Activated CD8-positive, alpha-beta T cell treated with anti-CD3 and anti-CD28 coated beads for 36 hours (primary cell): ENCODE data around the gene DCUN1D2. TPM values are rescaled to one million over a fixed set of nuclear protein-coding genes. Genes with fewer than 3 reads are reported as not detected.
"Not testable (repeated sequence)": the region's sequence is repeated elsewhere in the genome, so short reads cannot be mapped to it uniquely, and the experiment has no call there.

Experiments
- ATAC-seq: fragments of 200-7000 bp; cut with Tn5 transposase; one replicate; pipeline ENCODE4 v1.10.0; 2021; ENCODE audit warnings: mild to moderate bottlenecking, moderate library complexity
- CTCF ChIA-PET: fragments of 350-600 bp; sonication (Branson Sonifier 250); formaldehyde crosslinking; loops from one replicate; lab custom pipeline; 2021; ENCODE audit warnings: antibody characterized with exemption; lab: Charles Lee
- POLR2A ChIA-PET: fragments of 350-600 bp; sonication (Branson Sonifier 250); formaldehyde crosslinking; loops from one replicate; lab custom pipeline; 2021; ENCODE audit warnings: antibody characterized with exemption; lab: Charles Lee
- DNase-seq: peaks from one replicate; pipeline ENCODE4 v3.0.0-alpha.2; 2020
- H3K27ac Mint-ChIP-seq: one replicate; pipeline ENCODE4 v1.8.0; 2021; ENCODE audit warnings: mild to moderate bottlenecking, mixed read lengths
- H3K27me3 Mint-ChIP-seq: one replicate; pipeline ENCODE4 v1.8.0; 2021; ENCODE audit warnings: mixed read lengths
- H3K36me3 Mint-ChIP-seq: one replicate; pipeline ENCODE4 v1.8.0; 2021; ENCODE audit warnings: low read depth, mixed read lengths
- H3K4me1 Mint-ChIP-seq: one replicate; pipeline ENCODE4 v1.8.0; 2021; ENCODE audit warnings: low read depth, mixed read lengths
- H3K4me3 Mint-ChIP-seq: one replicate; pipeline ENCODE4 v1.8.0; 2021; ENCODE audit warnings: mild to moderate bottlenecking, moderate library complexity, mixed read lengths
- H3K9me3 Mint-ChIP-seq: one replicate; pipeline ENCODE4 v1.8.0; 2021; ENCODE audit warnings: mixed read lengths
- CTCF ChIP-seq: fragments of 200-600 bp; IDR thresholded peaks from one replicate; pipeline ENCODE4 v1.8.0; 2022; ENCODE audit warnings: antibody characterized with exemption, mild to moderate bottlenecking
- intact Hi-C: fragments of 100-400 bp; cut with micrococcal nuclease; formaldehyde crosslinking; loops from one replicate; pipeline ENCODE4 v1.10.0; 2022
- total RNA-seq, 2 experiments: library from RNA; stranded (reverse); gene quantifications; one replicate each; pipeline ENCODE4 v1.2.3, GENCODE V29; 2021

Gene DCUN1D2
- total RNA-seq, 2 experiments from 2014 or later: 13.4 to 14.7 TPM

- no peak for ATAC-seq
- no peak overlapping the region for H3K27ac Mint-ChIP-seq
Observed at GRCh38 chr13:113437408-113438010, 53.0 kb downstream of the DCUN1D2 start.

GRCh38 chr13:113436866-113437265 is 53.6 kb downstream of the DCUN1D2 start:
- H3K9me3 Mint-ChIP-seq, H3K36me3 Mint-ChIP-seq, H3K4me3 Mint-ChIP-seq, POLR2A ChIA-PET, H3K27ac Mint-ChIP-seq, DNase-seq, CTCF ChIA-PET, H3K4me1 Mint-ChIP-seq, intact Hi-C loops, ATAC-seq, H3K27me3 Mint-ChIP-seq: not testable (repeated sequence)

More at GRCh38 chr13:113437408-113438010, 53.0 kb downstream of the DCUN1D2 start:
- TF ChIP-seq CTCF: no peak
- no peaks in the 10 kb centered on the region for H3K36me3 Mint-ChIP-seq
- H3K4me3 Mint-ChIP-seq: no peak overlapping the region
- no peak for DNase-seq
- ChIA-PET POLR2A (no interaction called here), CTCF (no interaction called here)
- H3K9me3 Mint-ChIP-seq: no peaks in the 10 kb centered on the region
- no peaks in the 10 kb centered on the region for H3K27me3 Mint-ChIP-seq
- intact Hi-C loops: no loop called here
- H3K4me1 Mint-ChIP-seq: no peaks in the 10 kb centered on the region

DNA sequence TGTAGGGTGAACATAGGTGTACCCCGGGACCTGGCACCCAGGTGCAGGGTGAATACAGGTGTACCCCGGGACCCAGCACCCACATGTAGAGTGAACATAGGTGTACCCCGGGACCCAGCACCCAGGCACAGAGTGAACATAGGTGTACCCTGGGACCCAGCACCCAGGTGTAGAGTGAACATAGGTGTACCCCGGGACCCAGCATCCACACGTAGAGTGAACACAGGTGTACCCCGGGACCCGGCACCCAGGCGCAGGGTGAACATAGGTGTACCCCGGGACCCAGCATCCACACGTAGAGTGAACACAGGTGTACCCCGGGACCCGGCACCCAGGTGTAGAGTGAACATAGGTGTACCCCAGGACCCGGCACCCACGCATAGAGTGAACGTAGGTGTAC is 54.6 kb downstream of the DCUN1D2 start:
- H3K27me3 Mint-ChIP-seq, intact Hi-C loops, H3K4me3 Mint-ChIP-seq, H3K4me1 Mint-ChIP-seq, H3K9me3 Mint-ChIP-seq, ATAC-seq, CTCF ChIA-PET, H3K36me3 Mint-ChIP-seq, H3K27ac Mint-ChIP-seq, POLR2A ChIA-PET, DNase-seq: not testable (repeated sequence)

DNA sequence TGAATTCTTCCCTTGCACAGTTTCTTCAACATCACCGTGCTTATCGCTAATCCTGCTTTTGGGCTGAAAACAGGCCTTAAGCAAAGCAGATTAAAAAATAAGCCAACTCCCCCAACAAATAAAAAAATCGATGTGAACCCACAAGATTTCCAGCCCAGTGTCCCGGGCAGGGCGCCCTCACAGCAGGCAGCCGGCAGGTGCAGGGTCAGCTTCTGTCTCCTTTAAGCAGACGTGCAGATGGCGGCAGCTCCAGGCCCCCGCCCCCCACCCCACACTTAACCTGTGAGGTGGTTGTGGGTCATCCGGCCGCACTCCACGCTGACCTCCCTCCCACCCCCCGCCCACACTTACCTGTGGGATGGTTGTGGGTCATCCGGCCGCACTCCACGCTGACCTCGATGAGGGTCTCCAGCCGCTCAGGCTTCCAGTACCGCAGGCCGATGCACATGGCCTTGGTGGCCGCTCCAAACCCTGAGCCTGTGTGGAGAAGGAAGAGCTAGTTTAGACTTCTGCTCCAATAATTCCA is 57.1 kb downstream of the DCUN1D2 start:
- intact Hi-C loops: no loop called here
- DNase-seq (no peak), ATAC-seq (no peak)
- CTCF ChIA-PET: no interaction called here
- no peak for TF ChIP-seq CTCF
- no peak overlapping the region for H3K4me3 Mint-ChIP-seq
- no peaks in the 10 kb centered on the region for H3K4me1 Mint-ChIP-seq
- H3K27ac Mint-ChIP-seq: no peak overlapping the region
- no peaks in the 10 kb centered on the region for H3K27me3 Mint-ChIP-seq
- H3K9me3 Mint-ChIP-seq: no peaks in the 10 kb centered on the region
- POLR2A ChIA-PET: no interaction called here
- H3K36me3 Mint-ChIP-seq: no peaks in the 10 kb centered on the region

- ChIA-PET CTCF (no interaction called here), POLR2A (no interaction called here)
- ATAC-seq (no peak), DNase-seq (no peak)
- Mint-ChIP-seq H3K27ac (no peak overlapping the region), H3K4me1 (no peaks in the 10 kb centered on the region), H3K36me3 (no peaks in the 10 kb centered on the region), H3K27me3 (no peaks in the 10 kb centered on the region), H3K9me3 (no peaks in the 10 kb centered on the region), H3K4me3 (no peak overlapping the region)
- TF ChIP-seq CTCF: no peak
- intact Hi-C loops: no loop called here
Observed at GRCh38 chr13:113432506-113433270, 57.8 kb downstream of the DCUN1D2 start.

DNA sequence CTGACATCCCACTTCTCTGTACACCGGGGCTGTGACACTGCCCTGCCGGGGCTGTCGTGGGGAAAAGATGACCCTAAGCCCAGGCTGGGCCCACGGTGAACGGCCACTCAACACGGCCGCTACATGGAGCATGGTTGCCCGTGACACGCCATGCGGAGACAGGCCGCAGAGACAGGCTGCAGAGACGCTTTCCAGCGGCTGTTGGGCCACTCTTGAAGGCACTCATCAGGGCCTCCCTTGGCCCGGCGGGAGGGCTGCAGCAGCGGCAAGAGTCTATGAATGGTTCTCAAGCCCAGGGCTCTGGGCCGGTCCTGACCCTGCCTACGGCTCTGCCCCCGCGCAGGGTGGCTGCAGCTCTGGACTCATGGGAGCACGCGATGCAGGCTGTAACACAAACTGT is 59.3 kb downstream of the DCUN1D2 start:
- ChIA-PET POLR2A (no interaction called here), CTCF (no interaction called here)
- Mint-ChIP-seq H3K4me3 (no peak overlapping the region), H3K27me3 (no peaks in the 10 kb centered on the region), H3K27ac (no peak overlapping the region), H3K4me1 (no peaks in the 10 kb centered on the region), H3K36me3 (no peaks in the 10 kb centered on the region), H3K9me3 (no peaks in the 10 kb centered on the region)
- DNase-seq (no peak), ATAC-seq (no peak)
- intact Hi-C loops: no loop called here
- no peak for TF ChIP-seq CTCF
